RPMI8226 (cell line): ENCODE results near the gene CD101.
"Not testable (repeated sequence)": the region's sequence is repeated elsewhere in the genome, so short reads cannot be mapped to it uniquely, and the experiment has no call there.

Experiments
- DNase-seq: peaks from one replicate; pipeline ENCODE4 v3.0.0-alpha.2; 2015

The CD101 gene, protein sequence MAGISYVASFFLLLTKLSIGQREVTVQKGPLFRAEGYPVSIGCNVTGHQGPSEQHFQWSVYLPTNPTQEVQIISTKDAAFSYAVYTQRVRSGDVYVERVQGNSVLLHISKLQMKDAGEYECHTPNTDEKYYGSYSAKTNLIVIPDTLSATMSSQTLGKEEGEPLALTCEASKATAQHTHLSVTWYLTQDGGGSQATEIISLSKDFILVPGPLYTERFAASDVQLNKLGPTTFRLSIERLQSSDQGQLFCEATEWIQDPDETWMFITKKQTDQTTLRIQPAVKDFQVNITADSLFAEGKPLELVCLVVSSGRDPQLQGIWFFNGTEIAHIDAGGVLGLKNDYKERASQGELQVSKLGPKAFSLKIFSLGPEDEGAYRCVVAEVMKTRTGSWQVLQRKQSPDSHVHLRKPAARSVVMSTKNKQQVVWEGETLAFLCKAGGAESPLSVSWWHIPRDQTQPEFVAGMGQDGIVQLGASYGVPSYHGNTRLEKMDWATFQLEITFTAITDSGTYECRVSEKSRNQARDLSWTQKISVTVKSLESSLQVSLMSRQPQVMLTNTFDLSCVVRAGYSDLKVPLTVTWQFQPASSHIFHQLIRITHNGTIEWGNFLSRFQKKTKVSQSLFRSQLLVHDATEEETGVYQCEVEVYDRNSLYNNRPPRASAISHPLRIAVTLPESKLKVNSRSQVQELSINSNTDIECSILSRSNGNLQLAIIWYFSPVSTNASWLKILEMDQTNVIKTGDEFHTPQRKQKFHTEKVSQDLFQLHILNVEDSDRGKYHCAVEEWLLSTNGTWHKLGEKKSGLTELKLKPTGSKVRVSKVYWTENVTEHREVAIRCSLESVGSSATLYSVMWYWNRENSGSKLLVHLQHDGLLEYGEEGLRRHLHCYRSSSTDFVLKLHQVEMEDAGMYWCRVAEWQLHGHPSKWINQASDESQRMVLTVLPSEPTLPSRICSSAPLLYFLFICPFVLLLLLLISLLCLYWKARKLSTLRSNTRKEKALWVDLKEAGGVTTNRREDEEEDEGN

DNA sequence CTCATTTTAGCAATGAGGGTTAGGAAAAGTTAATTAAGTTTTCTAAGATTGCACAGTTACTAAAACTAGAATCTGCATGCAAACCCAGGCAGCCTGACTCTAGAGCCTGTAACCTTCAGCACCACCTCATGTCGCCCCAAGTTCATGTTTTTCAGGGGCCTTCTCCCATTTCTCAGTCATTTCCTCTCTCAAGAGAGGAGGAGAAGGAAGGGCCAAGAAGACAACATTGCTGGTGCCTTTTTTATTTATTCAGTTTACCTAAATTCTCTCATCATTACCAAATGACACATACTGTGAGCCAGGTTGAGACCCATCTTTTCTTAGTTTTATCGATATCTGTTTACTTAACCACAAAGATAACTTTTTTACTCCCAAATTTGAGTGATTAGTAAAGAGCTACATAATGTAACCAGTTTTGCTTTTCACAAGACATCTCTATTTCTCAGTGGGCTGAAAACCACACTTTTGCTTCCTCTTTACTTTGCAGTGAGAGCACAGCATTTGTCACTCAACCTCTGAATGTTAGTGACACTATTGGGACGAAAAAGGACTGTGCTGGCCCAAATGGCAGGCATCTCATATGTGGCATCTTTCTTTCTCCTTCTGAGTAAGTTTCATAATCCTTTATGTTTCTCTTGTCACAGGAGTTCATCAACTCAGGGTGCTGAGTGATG lies at the start of gene CD101:
Gene CD101 (plus strand): TSS at position 507 of the 674 bp plus-strand sequence. CDS start 58 bp downstream, at position 565.
- no peak for DNase-seq

- DNase-seq, result no peak
These were observed 48.8 kb upstream of the CD101 start for GRCh38 chr1:116952738-116953275.

GRCh38 chr1:116954440-116954839 lies 47.1 kb upstream of the CD101 start:
- DNase-seq, result no peak

- no peak for DNase-seq
These were observed 45.2 kb upstream of the CD101 start for GRCh38 chr1:116956378-116956777.

GRCh38 chr1:116957646-116958045 lies 43.9 kb upstream of the CD101 start:
- DNase-seq, result no peak

DNA sequence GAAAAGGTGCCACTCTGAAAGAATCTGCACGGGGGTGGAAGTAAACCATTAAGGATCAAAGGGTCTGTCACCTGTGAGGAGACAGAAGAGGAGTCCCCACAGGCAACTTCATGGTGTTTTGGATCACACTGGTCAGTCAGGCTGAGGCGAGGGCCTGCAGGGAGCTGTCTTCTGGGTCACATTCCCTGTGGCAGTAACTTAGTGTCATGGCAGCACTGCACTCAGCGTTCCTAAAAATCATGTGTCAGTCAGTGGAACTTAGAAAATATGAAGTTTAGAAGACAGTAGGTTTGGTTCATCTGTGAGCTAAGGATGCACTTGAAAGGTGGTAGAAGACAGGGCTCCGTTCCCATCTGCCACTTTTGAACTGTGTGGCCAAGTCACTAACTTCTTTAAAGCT lies 43.5 kb upstream of the CD101 start:
- DNase-seq, result no peak

- no peak for DNase-seq
These were observed 42.6 kb upstream of the CD101 start for GRCh38 chr1:116958977-116959376.

GRCh38 chr1:116961606-116962005 lies 40.0 kb upstream of the CD101 start:
- no peak for DNase-seq

- no peak for DNase-seq
These were observed 38.4 kb upstream of the CD101 start for GRCh38 chr1:116962987-116963639.

DNA sequence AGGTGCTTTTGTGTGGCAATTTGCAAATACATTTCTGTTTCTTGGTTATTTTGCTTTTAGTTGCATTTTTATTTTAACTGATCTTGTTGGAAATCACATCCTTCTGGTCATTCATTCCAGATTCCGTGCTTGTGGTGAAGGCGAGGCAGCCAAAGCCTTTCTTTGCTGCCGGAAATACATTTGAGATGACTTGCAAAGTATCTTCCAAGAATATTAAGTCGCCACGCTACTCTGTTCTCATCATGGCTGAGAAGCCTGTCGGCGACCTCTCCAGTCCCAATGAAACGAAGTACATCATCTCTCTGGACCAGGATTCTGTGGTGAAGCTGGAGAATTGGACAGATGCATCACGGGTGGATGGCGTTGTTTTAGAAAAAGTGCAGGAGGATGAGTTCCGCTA lies 34.8 kb upstream of the CD101 start:
- no peak for DNase-seq

- no peak for DNase-seq
These were observed 32.8 kb upstream of the CD101 start for GRCh38 chr1:116968724-116969123.

- DNase-seq, result no peak
These were observed 30.2 kb upstream of the CD101 start for GRCh38 chr1:116971258-116971860.

GRCh38 chr1:116971965-116972673 lies 29.4 kb upstream of the CD101 start:
- DNase-seq, result no peak

GRCh38 chr1:116972674-116973030 lies 28.9 kb upstream of the CD101 start:
- DNase-seq, result no peak

DNA sequence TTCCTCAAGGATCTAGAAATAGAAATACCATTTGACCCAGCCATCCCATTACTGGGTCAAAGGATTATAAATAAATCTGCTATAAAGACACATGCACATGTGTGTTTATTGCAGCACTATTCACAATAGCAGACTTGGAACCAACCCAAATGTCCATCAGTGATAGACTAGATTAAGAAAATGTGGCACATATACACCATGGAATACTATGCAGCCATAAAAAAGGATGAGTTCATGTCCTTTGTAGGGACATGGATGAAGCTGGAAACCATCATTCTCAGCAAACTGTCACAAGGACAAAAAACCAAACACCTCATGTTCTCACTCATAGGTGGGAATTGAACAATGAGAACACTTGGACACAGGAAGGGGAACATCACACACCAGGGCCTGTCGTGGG lies 21.3 kb upstream of the CD101 start:
- not testable (repeated sequence) for DNase-seq

GRCh38 chr1:116981521-116982037 lies 20.0 kb upstream of the CD101 start:
- DNase-seq, result no peak

DNA sequence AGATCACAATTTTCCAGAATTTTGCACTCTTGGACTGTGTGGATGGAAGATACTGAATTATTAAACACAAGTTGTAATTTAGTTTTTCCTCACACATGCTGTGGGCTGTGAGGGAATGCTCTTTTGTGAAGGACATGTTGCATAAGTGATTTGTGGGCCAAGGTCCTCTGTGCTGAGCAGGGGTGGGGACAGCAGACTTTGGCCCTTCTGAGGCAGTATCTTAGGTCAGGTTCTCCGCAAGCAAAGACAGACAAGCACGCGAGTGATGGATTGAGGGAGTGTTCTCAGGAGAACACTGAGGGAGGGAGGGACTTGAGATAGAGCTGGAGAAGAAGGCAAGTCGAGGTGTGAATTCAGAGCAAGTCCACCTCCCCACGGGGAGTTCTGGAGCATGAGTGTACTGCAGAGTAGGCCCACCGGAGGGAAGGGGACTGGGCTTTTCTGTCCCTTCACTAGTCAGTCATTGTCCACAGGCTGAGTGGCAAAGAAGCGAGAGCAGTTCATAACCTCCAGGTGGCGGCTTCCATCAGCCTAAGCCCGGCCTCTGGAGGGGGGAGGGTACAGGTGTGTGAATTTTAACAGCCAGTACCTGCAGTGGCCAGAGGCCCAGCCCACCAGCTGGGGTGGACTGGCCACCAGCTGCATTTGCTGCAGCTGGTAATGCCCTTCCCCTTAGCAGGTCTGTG lies 19.1 kb upstream of the CD101 start:
- DNase-seq, result no peak

- no peak for DNase-seq
These were observed 18.4 kb upstream of the CD101 start for GRCh38 chr1:116983112-116983511.

GRCh38 chr1:116983678-116984077 lies 17.9 kb upstream of the CD101 start:
- DNase-seq, result no peak

- no peak for DNase-seq
These were observed 17.0 kb upstream of the CD101 start for GRCh38 chr1:116984406-116985160.
